Activated CD8-positive, alpha-beta memory T cell treated with anti-CD3 and anti-CD28 coated beads for 24 hours (primary cell): ENCODE measurements around the gene NPHP4.
A peak's percentile ranks its signal among the peaks of the same experiment; 100 is the strongest.

Experiments used
- DNase-seq: peaks from one replicate; pipeline ENCODE4 v3.0.0-alpha.2; 2020

The NPHP4 gene

DNA sequence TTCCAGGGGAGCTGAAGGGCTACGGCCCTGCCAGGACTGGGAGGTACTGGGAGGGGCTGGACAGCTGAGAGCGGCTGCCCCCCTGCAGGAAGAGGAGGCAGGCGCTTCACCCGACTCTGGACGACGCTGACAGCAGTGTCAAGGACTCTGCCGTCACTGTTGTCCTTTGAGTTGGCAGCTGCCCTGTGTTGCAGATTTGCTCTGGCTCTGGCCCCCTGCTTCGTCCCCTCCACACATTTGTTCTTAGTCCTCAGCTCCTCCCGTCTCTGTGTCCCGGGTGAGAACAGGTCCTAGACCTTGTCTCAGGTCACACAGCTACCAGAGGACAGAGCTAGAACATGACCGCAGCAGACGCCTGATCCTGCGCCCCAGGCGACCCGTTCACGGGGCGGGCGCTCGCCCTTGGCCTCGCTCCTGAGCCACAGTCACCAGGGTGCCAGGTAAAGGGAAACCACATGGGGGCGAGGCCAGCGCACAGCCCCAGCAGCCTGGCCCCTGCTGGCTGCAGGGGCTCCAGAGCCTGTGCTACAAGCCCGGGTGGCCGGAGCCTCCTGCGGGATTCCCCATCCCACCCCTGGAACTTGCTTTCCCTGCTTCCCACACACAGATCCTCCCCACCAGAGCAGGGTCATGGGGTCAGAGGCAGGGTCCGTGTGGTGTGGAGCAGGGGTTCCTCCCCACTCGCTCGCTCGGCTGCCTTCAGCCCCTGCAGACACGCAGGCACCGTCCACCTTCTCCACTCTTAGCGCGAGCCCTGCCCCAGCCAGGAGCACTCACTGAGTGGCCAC lies 10.7 kb upstream of the NPHP4 start:
- DNase-seq = no peak

- DNase-seq = no peak
Observed at GRCh38 chr1:6001992-6002576, 9.9 kb upstream of the NPHP4 start.

GRCh38 chr1:6000444-6001288 lies 8.4 kb upstream of the NPHP4 start:
- DNase-seq = no peak

DNA sequence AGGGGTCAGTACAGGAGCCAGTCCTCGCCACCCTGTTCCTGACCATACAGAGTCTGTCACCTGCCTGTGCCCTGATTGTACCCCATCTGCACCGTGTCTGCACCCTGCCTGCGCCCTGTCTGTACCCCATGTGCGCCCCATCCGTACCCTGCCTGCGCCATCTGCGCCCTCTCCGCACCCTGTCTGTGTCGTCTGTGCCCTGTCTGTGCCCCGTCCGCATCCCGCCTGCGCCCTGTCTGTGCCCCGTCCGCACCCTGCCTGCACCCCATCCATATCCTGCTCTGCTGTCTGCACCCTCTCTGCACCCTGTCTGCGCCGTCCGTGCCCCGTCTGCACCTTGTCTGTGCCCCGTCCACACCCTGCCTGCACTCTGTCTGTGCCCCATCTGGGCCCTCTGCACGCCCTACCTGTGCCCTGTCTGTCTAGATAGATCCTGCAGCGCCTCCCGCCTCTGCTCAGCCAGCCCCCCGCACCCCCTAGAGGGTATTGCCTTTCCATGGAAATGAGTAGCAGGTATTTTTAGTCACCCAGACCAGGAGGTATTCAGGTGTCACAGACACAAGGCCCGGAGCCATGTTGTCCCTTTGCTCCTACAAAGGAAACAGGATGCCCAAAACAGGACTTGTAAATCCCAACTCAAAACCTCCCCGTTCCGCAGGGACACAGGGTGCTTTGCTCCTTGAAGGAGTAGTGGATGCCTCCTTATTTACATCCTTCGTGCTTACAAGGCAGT lies 7.7 kb upstream of the NPHP4 start:
- DNase-seq = no peak

GRCh38 chr1:5998906-5999301 lies 6.7 kb upstream of the NPHP4 start:
- DNase-seq = no peak

DNA sequence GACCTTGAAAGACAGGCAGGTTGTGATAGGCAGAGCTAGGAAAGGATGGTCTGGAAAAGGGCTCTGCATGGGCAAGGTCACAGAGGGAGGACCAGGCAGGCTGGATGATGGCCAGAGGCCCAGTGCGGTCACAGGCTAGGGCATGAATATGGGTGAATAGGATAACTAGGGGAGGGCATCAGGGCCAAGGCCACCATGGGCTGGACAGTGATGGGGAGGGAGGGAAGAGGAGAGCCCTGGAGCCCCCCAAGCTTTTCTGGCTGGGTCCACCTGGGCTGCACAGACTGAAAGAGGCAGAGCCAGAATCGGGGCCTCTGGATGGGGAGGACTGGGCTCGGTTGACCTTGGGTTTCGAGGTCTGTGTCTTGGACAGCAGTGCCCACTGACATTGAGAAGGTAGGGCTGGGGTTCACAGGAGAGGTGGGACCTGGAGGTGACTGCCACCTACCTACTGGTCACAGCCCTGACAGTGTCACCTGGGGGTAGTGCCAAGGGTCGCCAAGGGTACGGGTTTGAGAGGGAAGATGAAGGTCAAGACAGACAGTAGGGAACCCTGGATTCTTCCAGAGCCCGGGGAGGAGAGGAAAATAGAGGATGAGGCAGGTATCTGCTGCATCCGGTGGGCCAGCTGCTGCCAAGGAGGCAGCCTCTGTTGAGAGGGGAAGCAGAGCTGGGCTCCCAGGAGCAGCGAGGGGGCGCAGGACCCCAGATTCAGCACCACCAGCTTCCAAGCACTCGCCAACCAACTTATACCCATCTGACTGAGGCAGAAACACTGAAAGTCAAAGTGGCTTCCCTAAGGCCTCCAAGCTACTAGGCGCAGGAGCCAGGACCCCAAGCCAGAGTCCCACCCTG lies 6.1 kb upstream of the NPHP4 start:
- no peak for DNase-seq

DNA sequence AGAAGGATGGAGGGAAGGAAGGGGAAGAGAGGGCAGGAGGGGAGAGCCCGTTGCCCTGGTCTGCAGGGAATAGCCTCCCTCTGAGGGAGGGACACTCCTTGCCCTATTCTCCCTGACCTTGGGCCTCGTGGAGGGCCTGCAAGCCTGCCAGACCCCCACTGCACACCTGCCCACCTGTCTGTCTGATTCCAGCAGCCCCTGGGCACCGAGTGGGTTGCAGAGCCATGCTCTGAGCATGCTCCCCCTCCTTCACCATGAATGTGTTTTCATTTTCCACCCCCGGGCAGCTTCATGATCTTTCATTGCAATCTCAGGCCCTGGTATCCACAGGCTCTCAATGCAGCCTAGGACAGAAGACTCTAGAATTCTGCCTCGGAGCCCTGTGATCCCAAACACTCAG lies 5.1 kb upstream of the NPHP4 start:
- no peak for DNase-seq

DNA sequence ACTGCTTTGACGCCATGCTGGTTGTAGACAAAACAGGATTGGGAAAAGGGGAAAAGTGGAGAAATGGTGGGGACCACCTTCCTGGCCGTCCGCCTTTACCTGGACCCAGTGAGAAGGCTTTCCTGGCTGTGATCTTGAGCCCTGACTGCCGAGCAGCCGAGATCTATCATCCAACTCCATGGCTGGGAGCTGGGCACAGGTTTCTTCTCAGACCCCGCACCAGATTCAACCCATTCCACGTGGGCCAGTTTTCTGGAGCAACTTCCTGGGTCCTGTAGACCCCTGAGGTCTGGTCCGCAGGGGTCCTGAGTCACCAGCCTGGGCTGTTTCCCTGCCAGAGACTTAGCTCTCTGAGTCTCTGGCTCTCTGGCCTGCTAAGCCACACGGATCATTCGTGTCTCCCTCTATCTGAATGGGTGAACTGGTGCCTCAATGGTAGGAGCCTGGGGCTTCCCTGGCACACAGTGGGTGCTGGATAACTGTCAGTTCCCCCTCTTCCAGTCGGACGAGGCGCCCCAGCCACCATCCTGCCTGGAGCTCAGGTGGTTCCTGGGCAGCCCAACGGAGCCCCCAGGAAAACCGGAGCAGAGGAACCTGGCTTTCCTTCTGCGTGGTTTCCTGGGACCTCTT lies 4.5 kb upstream of the NPHP4 start:
- DNase-seq = no peak

DNA sequence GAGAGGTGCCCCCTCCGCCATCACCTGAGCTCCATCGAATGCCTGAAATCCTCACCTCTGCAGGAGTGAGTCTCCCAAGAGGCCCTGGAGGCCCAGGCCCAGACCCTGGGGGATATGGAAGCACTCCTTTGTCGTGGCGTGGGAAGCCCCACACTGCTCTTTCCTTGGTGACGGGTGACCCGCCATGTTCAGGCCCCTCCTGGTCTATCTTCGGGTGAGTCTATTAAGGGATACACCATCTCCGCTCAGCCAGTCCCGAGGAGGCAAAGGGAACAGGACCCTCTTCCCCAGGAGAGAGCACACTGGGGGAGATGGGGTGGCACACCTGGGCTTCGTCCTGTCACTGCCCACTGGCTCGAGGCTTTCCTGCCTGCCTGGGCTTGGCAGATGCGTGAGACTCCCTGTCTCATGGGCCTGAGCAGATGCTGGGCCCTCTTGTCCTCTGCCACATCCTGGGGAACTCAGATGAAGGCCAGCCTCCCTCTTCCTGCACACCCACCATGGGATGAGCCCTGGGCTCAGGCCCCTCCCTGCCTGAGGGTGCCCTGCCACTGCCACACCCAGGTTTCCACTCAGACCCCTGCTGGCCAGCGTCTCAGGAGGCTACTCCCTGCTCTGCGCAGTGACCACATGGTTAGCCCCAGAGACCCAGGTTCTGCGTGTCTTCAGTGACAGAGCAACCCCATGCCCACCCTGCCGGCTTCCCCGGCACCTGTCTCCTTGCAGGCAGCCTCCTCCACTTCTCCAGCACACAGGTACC lies 3.8 kb upstream of the NPHP4 start:
- DNase-seq = no peak

GRCh38 chr1:5994713-5995621 lies 2.7 kb upstream of the NPHP4 start:
- DNase-seq = peak; percentile 79

DNA sequence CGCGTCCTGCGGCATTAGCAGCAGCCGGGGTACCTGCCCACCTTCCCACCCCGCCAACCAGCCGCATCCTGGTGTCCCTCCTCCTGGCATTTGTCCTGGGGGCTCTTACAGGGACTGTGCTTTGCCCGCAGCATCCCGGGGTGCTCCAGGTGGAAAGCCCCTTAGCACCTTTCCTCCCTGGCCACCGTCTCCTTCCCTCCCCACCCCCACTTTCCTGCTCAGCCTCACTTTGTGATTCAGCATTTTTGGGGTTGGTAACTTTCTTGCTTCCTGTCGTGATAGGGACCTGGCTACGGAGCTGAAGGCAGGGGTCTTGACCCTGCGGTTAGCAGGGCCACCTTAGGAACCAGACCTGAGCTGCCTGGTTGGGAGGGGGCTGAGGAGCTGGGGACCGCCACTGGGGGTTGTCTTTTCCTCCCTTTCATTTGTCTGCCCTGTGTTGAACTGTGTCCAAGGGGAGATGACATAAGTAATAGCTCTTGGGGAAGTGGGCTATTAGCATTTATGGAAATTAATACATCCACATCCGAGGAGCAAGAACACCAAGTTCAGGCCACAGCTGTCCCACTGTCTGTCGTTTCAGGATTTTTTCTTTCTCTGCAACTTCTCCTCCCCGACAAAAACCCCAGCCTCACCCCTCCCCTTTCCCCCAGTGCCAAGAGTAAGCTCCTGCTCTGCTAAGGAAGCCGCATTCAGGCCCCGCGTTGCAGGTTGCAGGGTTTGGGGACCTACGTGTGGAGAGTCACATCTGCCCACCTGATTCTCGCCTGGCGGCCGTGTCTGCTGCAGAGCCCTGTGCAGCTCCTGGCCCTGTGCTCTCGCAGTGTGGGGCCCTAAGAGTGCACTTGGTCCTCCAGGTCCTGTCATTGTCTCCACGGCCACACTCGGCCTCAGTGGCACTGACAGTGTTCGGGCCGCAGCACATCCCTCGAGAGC lies 1.6 kb upstream of the NPHP4 start:
- peak; percentile 71 for DNase-seq

- DNase-seq = peak; percentile 68
Observed at GRCh38 chr1:5992814-5993555, 760 bp upstream of the NPHP4 start.

DNA sequence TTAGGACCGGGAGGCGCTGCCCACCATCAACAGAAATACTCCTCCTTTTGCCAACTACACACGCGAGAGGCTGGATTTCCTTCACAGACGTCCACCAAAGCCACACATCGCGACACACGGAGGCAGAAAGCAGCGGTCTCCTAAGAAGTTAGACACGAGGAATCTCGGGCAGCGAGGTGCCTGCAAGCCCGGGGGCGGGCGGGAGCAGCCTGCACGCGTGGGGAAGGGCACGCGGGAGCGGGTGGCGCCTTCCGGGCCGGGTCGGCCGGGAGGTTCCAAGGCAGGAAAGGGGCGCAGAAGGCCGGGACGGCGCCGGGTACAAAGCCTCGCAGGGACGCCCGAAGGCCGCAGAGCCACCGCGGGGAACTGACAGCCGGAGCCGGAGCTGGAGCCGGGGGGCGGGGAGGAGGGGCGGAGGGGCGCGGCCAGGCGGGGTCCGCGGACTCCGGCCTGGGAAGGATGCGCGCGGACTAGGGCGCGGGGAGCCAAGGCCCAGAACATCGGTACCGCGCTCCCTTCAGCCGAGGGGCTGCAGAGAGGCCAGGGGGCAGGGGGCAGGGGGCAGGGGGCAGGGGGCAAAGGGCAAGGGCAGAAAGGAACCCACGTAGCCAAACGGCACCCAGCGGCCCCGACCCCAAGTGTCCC lies 722 bp downstream of the NPHP4 start:
- peak; percentile 78 for DNase-seq

GRCh38 chr1:5990913-5991312 lies 1.3 kb downstream of the NPHP4 start:
- no peak for DNase-seq

GRCh38 chr1:5989731-5990271 lies 2.4 kb downstream of the NPHP4 start:
- no peak for DNase-seq

DNA sequence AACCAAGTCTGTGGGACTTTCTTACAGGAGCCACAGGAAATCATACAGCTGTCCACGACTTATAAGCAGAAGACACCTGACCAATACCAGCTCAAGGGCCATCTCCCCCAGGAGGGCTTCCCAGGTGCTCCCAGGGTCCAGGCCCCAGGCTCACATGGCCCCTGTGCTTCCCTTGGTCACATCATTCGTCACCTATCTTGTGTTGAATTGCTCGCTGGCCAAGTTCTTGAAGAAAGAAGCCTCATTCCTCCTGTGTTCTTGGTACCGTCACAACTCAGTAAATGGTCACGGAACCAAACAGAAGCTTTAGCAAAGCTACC lies 3.0 kb downstream of the NPHP4 start:
- no peak for DNase-seq

GRCh38 chr1:5988596-5989285 lies 3.5 kb downstream of the NPHP4 start:
- no peak for DNase-seq
